SK-MEL-5 (cell line): ENCODE results near the gene ADAMTSL2. TPM values are rescaled to one million over a fixed set of nuclear protein-coding genes. Genes with fewer than 3 reads are reported as not detected.

Experiments used
- DNase-seq: peaks from one replicate; pipeline ENCODE4 v3.0.0-alpha.2; 2016; ENCODE audit warnings: low read depth, low spot score
- in situ Hi-C: cut with HindIII; loops from 2 replicates; pipeline ENCODE4 v1.10.0; 2016; ENCODE audit warnings: low sequenced_read_pairs, high pct_unique_total_duplicates, low pct_unique_long_range_greater_than_20kb
- total RNA-seq: library from RNA; depleted of rRNA; stranded (reverse); fragments of >200 nt; shearing (Covaris generic); gene quantifications from 2 replicates; pipeline ENCODE4 v1.2.3, GENCODE V29; 2014

ADAMTSL2 gene
- total RNA-seq, 1 experiment from 2014 or later: 1.1 TPM

GRCh38 chr9:133575186-133576030 lies 40.9 kb downstream of the ADAMTSL2 start:
- no peak for DNase-seq
- in situ Hi-C loops: no loop called here

GRCh38 chr9:133576031-133576874 lies 41.7 kb downstream of the ADAMTSL2 start:
- DNase-seq: no peak

DNA sequence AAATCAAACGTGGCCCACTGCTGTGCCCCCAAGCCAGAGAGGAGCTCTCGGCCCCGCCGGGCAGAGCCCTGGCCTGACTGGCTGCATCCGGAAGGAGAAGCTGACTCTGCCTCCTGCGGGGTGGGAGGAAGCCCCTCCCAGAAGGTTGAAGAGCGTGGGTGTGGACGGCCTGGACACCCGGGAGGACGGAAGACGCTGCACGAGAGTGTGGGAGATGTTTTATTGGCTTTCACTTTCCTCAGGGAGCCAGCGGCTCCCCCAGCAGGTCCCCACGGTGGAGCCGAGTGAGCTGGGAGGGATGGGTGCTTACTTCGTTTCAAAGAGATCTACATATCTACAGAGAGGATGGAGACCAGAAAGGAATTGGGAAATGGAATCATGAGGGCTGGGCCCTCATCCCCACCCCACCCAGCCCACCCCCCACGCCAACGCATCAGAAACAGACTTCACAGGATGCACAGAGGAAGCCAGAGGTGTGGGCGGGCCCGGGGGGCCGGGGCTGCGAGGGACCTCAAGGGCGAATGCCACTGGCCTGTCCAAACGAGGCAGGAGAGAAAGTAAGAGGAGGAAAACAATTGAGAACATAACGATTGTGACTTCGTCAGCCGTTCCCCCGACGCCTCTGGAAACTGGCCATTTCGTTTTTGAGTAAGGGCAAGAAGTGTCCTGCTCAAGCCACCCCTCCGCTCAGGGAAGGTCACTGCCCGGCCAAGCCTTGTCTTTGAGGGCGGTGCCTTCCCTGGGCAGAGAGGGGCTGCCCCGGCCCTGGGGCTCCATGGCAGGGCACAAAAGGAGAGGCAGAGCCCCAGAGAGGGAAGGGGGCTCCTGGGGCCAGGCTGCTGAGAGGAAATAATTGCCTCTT lies 42.6 kb downstream of the ADAMTSL2 start:
- no peak for DNase-seq
- in situ Hi-C loops: no loop called here

More at GRCh38 chr9:133576031-133576874, 41.7 kb downstream of the ADAMTSL2 start:
- in situ Hi-C loops: no loop called here

GRCh38 chr9:133577737-133578112 lies 43.2 kb downstream of the ADAMTSL2 start:
- DNase-seq: no peak
- in situ Hi-C loops: no loop called here

GRCh38 chr9:133578524-133579441 lies 44.3 kb downstream of the ADAMTSL2 start:
- DNase-seq: no peak
- in situ Hi-C loops: no loop called here

DNA sequence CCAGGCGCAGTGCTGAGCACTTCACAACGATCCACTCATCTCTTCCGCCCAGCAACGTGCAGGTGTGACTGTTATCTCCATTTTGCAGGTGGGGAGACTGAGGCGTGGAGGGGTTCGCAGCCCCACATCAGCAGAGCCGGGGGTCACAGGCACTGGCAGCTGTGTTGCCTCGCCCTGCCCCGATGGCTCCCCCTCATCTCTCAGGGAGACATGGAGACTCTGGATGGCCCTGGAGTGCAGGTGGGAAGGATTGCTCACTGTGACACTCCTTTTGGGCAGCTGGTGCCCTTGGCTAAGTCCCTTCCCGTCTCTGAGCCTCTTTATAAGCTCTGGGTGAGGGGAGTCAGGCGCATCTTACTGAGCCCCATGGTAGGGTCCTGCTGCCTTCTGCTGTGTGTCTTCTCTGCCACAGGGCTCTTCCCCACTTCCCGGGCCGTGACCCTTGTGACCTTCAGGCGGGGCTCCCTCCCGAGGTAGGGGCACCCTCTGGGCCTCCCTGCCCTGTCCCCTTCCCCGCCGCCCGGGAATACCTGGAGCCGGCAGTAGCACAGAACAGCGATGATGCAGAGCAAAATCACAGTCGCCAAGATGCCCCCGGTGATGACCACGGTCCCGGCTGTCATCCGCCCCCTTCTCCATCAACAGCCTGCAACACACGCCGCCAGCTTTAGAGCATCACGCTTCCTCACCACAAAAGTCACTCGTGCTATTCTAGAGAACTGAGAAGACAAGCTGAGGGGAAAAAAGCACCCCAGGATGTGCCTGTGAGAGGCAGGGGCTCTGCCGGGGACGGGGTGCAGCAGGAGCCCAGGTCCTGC lies 45.3 kb downstream of the ADAMTSL2 start:
- no peak for DNase-seq
- in situ Hi-C loops: no loop called here

GRCh38 chr9:133580419-133580738 lies 45.9 kb downstream of the ADAMTSL2 start:
- in situ Hi-C loops: no loop called here
- DNase-seq: no peak

- no peak for DNase-seq
- in situ Hi-C loops: no loop called here
Observed at GRCh38 chr9:133581011-133581410, 46.5 kb downstream of the ADAMTSL2 start.

GRCh38 chr9:133581513-133582343 lies 47.2 kb downstream of the ADAMTSL2 start:
- DNase-seq: no peak
- in situ Hi-C loops: no loop called here

DNA sequence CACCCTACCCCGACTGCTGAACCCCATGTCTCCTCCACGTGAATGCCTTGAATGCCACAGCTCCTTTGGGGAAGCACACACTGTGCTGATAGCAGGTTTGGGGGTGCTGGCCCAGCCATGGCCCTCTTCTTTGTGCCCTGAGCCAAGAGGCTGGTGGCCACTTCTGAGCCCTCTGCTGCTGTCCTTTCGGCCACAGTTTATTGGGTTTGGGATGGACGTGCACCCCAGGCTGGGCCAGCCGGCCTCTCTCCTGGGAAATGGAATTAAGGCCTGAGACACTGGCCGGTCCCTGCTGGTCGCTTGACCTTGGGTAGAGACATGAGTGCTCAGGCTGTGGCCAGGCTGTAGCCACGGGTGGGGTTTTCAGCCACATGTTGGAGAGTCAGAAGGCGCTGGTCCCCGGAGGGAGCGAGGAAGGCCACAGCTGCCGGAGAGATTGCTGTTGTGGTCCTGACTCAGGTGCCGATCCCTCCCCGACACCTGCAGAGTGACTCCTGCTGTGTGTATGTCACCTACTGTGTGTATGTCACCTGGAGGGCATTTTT lies 48.1 kb downstream of the ADAMTSL2 start:
- in situ Hi-C loops: no loop called here
- no peak for DNase-seq

DNA sequence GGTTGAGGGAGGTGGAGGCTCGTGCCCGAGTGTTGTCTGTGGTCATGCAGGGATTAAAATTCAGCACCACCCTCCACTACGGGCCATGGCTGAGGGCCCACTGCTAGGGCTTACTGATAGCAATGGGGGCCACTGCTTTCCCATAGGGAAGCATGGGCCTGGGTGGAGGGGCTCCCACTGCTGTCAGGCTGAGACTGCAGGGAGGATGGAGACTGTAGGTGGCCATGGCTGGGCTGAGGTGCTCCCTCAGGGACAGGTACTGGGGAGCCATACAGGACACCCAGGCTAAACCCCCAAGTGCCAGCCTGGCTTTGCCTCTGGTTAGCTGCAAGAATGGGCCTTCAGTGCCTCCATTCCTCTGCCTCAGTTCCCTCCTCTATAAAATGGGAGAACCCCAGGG lies 48.6 kb downstream of the ADAMTSL2 start:
- in situ Hi-C loops: no loop called here

GRCh38 chr9:133583586-133583985 lies 49.1 kb downstream of the ADAMTSL2 start:
- in situ Hi-C loops: no loop called here
- DNase-seq: no peak

More for the DNA sequence above, 48.6 kb downstream of the ADAMTSL2 start:
- no peak for DNase-seq

- DNase-seq: no peak
- in situ Hi-C loops: no loop called here
Observed at GRCh38 chr9:133584167-133584558, 49.7 kb downstream of the ADAMTSL2 start.

DNA sequence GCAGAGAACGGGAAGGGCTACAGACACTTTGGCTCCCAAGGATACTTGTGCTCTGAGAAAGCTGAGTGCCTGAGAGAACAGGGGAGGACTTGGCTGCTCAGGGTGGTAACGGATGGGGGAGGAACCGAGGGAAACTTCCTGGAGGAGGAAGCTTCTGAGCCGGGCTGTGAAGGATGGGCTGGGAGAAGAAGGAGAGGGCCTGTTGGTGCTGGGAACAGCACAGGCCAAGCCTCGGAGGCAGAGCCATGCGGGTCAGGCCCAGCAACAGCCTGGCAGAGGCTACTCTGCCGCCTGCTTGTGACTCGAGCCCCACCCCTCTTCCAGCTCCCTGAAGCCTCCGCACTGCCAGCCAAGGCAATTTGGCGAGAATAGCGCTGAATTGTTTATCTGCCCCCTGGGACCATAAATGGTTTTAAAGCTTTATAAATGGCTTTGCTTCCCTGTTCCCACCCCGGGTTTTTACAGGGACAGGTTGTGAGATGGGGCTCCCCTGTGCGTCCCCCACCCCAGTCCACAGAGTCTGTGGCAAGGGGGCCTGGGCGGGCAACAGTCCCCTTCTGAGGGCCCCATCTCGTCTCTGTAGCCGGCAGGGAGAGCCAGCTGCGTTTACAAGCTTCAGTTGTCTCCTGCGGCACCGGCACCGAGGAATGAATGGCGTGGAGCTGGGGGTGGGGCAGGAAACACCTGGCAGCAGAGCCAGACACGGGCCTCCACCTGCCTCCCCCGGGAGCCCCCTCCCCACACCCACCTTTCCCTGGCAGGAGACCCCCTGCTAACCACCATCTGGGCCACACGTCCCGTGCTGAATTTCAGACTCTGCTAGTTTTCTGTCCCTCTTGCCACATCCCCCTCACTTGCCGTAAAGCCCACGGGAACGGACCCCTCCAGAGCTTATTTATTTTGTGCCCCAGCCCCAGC lies 50.3 kb downstream of the ADAMTSL2 start:
- peak; percentile 13 for DNase-seq
- in situ Hi-C loops: no loop called here
